ENCODE measurements around the gene MTRR.

MTRR gene

DNA sequence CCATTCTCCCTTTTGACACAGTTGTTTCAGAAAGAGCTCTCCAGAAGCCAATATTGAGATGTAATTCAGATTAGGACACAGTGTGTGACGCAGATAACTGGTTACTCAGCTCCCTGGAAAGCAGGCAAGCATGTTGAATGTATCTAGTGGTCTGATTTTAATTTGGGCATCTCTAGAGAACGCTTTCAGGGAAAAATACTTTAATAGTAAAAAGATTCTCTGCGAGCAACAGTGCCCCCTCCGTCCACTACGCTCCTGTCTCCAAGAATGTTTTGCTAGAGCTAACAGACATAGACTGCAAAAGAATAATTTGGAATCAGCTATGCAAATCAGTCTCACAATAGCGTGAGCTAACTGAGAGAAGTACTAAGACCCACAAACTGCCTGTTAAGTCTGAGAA is 41.3 kb upstream of the MTRR start:
- H3K36me3 ChIP-seq (ENCODE audit: control insufficient read depth, insufficient read depth, low read length): no peaks in the 10 kb centered on the region
- no peak for DNase-seq (ENCODE audit: extremely low read depth, insufficient read length)
- peaks cover 2% of the 10 kb centered on the region for H3K27me3 ChIP-seq (replicated peaks; ENCODE audit: control insufficient read depth, insufficient read depth, low read length)
- TF ChIP-seq, protein P1, sequence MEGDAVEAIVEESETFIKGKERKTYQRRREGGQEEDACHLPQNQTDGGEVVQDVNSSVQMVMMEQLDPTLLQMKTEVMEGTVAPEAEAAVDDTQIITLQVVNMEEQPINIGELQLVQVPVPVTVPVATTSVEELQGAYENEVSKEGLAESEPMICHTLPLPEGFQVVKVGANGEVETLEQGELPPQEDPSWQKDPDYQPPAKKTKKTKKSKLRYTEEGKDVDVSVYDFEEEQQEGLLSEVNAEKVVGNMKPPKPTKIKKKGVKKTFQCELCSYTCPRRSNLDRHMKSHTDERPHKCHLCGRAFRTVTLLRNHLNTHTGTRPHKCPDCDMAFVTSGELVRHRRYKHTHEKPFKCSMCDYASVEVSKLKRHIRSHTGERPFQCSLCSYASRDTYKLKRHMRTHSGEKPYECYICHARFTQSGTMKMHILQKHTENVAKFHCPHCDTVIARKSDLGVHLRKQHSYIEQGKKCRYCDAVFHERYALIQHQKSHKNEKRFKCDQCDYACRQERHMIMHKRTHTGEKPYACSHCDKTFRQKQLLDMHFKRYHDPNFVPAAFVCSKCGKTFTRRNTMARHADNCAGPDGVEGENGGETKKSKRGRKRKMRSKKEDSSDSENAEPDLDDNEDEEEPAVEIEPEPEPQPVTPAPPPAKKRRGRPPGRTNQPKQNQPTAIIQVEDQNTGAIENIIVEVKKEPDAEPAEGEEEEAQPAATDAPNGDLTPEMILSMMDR (IDR thresholded peaks at IDR 0.05; ENCODE audit: insufficient read depth, low read length, poor library complexity, severe bottlenecking): no peak
- no peak overlapping the region for H3K4me3 ChIP-seq (replicated peaks; ENCODE audit: low read depth, low read length)

DNA sequence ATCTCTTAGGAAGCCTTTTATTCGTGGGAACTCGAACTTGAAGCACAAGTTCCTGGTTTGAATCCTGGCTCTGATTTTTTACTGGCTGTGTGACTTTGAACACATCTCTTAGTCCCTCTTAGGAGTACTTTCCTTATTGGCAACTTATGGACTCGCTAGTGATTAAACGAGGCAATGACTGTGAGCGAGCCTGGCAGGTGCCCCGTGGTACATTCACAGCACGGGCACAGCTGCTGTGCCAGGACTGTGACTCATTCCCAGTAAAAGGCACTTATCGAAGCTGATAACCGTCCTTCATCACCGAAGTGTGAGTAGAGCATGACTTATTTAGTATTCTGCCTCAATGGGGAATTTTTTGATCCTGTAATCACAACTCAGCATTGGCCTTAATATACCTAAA is 40.7 kb upstream of the MTRR start:
- Histone ChIP-seq H3K27me3 (replicated peaks; ENCODE audit: control insufficient read depth, insufficient read depth, low read length) (peaks cover 2% of the 10 kb centered on the region), H3K4me3 (replicated peaks; ENCODE audit: low read depth, low read length) (no peak overlapping the region), H3K36me3 (ENCODE audit: control insufficient read depth, insufficient read depth, low read length) (no peaks in the 10 kb centered on the region)
- TF ChIP-seq, protein P1 (IDR thresholded peaks at IDR 0.05; ENCODE audit: insufficient read depth, low read length, poor library complexity, severe bottlenecking): no peak
- no peak for DNase-seq (ENCODE audit: extremely low read depth, insufficient read length)

DNA sequence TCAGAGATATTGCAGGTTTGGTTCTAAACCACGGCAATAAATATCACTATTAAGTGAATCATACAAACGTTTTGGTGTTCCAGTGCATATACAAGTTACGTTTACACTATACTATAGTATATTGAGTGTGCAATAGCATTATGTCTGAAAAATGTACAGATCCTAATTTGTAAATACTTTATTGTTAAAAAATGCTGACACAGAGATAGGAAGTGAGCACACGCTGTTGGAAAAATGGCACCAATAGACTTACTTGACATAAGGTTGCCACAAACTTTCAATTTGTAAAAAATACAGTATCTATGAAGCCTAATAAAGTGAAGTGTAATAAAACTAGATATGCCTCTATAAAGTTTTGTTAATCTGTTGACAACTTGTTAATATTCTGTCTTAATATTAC is 34.0 kb upstream of the MTRR start:
- TF ChIP-seq, protein P1 (IDR thresholded peaks at IDR 0.05; ENCODE audit: insufficient read depth, low read length, poor library complexity, severe bottlenecking): no peak
- peaks cover 2% of the 10 kb centered on the region; the same call in 1 of the 2 replicates for H3K27me3 ChIP-seq (replicated peaks; ENCODE audit: control insufficient read depth, insufficient read depth, low read length)
- no peaks in the 10 kb centered on the region for H3K36me3 ChIP-seq (ENCODE audit: control insufficient read depth, insufficient read depth, low read length)
- no peak for DNase-seq (ENCODE audit: extremely low read depth, insufficient read length)
- H3K4me3 ChIP-seq (replicated peaks; ENCODE audit: low read depth, low read length): no peak overlapping the region

DNA sequence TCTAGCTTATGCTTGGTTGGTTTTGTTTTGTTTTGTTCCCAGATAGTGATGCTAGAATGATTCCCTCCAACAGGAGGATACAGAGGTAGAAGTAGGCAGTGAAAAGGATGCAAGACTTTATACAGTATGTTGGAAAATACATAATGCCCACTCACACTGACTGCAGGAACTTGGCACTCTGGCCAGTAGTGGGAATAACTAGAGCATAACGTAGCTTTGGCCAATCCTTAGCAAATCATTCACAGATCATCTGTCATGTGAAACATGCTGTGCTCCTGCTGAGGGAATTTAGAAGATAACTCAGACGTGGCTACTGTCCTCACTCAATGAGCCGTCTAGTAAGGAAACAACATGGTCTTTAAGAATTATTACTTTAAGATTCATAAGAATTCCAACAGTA is 31.5 kb upstream of the MTRR start:
- DNase-seq (ENCODE audit: extremely low read depth, insufficient read length): no peak

DNA sequence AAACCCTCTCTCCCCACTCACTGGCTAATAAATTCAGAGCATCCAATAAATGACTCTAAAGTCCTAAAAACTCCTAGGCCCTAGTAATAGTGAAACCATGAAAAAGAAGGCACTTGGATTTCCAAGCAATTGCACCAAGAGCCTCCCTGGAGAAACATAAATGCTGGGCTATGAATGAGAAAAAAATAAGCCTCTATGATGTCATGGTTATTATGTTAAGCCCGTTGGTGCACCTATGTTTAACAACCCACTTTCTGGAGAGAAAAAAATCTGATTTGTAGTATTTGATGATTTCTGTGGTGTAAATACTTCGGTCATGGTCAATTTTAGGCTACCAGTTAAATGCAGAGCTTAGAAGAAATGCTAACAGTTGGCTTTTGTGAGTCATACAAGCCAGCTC is 26.4 kb upstream of the MTRR start:
- no peak overlapping the region for H3K4me3 ChIP-seq (replicated peaks; ENCODE audit: low read depth, low read length)
- H3K27me3 ChIP-seq (replicated peaks; ENCODE audit: control insufficient read depth, insufficient read depth, low read length): no peaks in the 10 kb centered on the region
- TF ChIP-seq, protein P1 (IDR thresholded peaks at IDR 0.05; ENCODE audit: insufficient read depth, low read length, poor library complexity, severe bottlenecking): no peak
- no peaks in the 10 kb centered on the region for H3K36me3 ChIP-seq (ENCODE audit: control insufficient read depth, insufficient read depth, low read length)
- no peak for DNase-seq (ENCODE audit: extremely low read depth, insufficient read length)

More for the DNA sequence above, 31.5 kb upstream of the MTRR start:
- Histone ChIP-seq H3K4me3 (replicated peaks; ENCODE audit: low read depth, low read length) (no peak overlapping the region), H3K27me3 (replicated peaks; ENCODE audit: control insufficient read depth, insufficient read depth, low read length) (no peaks in the 10 kb centered on the region), H3K36me3 (ENCODE audit: control insufficient read depth, insufficient read depth, low read length) (no peaks in the 10 kb centered on the region)
- TF ChIP-seq, protein P1 (IDR thresholded peaks at IDR 0.05; ENCODE audit: insufficient read depth, low read length, poor library complexity, severe bottlenecking): no peak

DNA sequence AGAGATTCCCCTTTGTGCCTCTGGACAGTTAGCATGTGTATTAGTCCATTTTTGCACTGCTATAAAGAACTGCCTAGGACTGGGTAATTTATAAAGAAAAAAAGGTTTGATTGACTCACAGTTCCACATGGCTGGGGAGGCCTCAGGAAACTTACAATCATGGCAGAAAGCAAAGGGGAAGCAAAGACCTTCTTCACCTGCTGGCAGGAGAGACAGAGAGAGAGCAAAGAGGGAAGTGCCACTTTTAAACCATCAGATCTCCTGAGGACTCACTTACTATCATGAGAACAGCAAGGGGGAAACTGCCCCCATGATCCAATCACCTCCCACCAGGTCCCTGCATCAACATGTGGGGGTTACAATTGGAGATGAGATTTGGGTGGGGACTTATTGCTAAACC is 24.0 kb upstream of the MTRR start:
- H3K36me3 ChIP-seq (ENCODE audit: control insufficient read depth, insufficient read depth, low read length): no peaks in the 10 kb centered on the region
- DNase-seq (ENCODE audit: extremely low read depth, insufficient read length): no peak
- H3K4me3 ChIP-seq (replicated peaks; ENCODE audit: low read depth, low read length): no peak overlapping the region
- H3K27me3 ChIP-seq (replicated peaks; ENCODE audit: control insufficient read depth, insufficient read depth, low read length): peaks cover 1% of the 10 kb centered on the region; the same call in 1 of the 2 replicates
- TF ChIP-seq, protein P1 (IDR thresholded peaks at IDR 0.05; ENCODE audit: insufficient read depth, low read length, poor library complexity, severe bottlenecking): no peak
